Caco-2 (cell line): ENCODE data around the gene ZDHHC11B. TPM values are rescaled to one million over a fixed set of nuclear protein-coding genes. Genes with fewer than 3 reads are reported as not detected.
"Not testable (repeated sequence)": the region's sequence is repeated elsewhere in the genome, so short reads cannot be mapped to it uniquely, and the experiment has no call there.

Experiments used
- BruUV-seq: library from RNA; stranded (reverse); fragments of 400-500 nt; replicated peaks from 2 replicates; lab custom pipeline; 2021; lab: Mats Ljungman, UMichigan
- CTCF ChIA-PET: fragments of 300-600 bp; sonication (Branson Sonifier 250); formaldehyde crosslinking; loops from one replicate; lab custom pipeline; 2022; ENCODE audit warnings: antibody characterized with exemption; lab: Charles Lee
- POLR2A ChIA-PET: fragments of 300-600 bp; sonication (Branson Sonifier 250); formaldehyde crosslinking; loops from one replicate; lab custom pipeline; 2022; ENCODE audit warnings: antibody characterized with exemption; lab: Charles Lee
- DNase-seq, 2 experiments: peaks; one replicate each; pipeline versions ENCODE4 v3.0.0 to v3.0.0-alpha.2; 2020 to 2022
- H3K27me3 ChIP-seq: replicated peaks from 2 replicates; pipeline ENCODE4 v1.6.0; 2011; ENCODE audit warnings: low read length; ENCODE audit not compliant: control insufficient read depth, insufficient read depth
- H3K36me3 ChIP-seq: 2 replicates; pipeline ENCODE4 v1.5.1; 2011; ENCODE audit warnings: low read length; ENCODE audit not compliant: control insufficient read depth, insufficient read depth
- H3K4me1 ChIP-seq: fragments of 250-450 bp; sonication (Bioruptor Pico); 2 replicates; pipeline ENCODE4 v1.5.1; 2020; ENCODE audit warnings: mild to moderate bottlenecking
- H3K4me3 ChIP-seq: 2 replicates; pipeline ENCODE4 v1.5.1; 2011; ENCODE audit warnings: low read depth, mild to moderate bottlenecking, control low read depth, low read length
- H3K9me3 ChIP-seq: fragments of 250-450 bp; sonication (Bioruptor Pico); 2 replicates; pipeline ENCODE4 v1.5.1; 2020; ENCODE audit warnings: mild to moderate bottlenecking, moderate library complexity
- H3K27ac Mint-ChIP-seq: one replicate; pipeline ENCODE4 v1.8.0; 2022; ENCODE audit warnings: mixed read lengths; ENCODE audit not compliant: unreplicated experiment
- H3K27me3 Mint-ChIP-seq: one replicate; pipeline ENCODE4 v1.8.0; 2022; ENCODE audit warnings: mixed read lengths; ENCODE audit not compliant: insufficient read depth, unreplicated experiment
- H3K36me3 Mint-ChIP-seq: one replicate; pipeline ENCODE4 v1.8.0; 2022; ENCODE audit warnings: mild to moderate bottlenecking, mixed read lengths; ENCODE audit not compliant: insufficient read depth, unreplicated experiment
- H3K4me1 Mint-ChIP-seq: one replicate; pipeline ENCODE4 v1.8.0; 2022; ENCODE audit warnings: low read depth, mixed read lengths; ENCODE audit not compliant: unreplicated experiment
- H3K4me3 Mint-ChIP-seq: one replicate; pipeline ENCODE4 v1.8.0; 2022; ENCODE audit warnings: mild to moderate bottlenecking, moderate library complexity, mixed read lengths; ENCODE audit not compliant: unreplicated experiment
- H3K9me3 Mint-ChIP-seq: one replicate; pipeline ENCODE4 v1.8.0; 2022; ENCODE audit warnings: mixed read lengths; ENCODE audit not compliant: unreplicated experiment
- CTCF ChIP-seq, 2 experiments: fragments of 200-600 bp in 1 of 2; IDR thresholded peaks; 1 replicate in 1 of 2; 2 replicates in 1 of 2; pipeline versions ENCODE4 v1.5.1 to v1.8.0; 2011 to 2022; ENCODE audit warnings: antibody characterized with exemption in 1 of 2, control low read depth in 1 of 2, inconsistent platforms in 1 of 2, low read depth in 1 of 2, low read length in 1 of 2, mild to moderate bottlenecking in 1 of 2, moderate library complexity in 1 of 2; ENCODE audit not compliant: insufficient read depth in 1 of 2, severe bottlenecking in 1 of 2, unreplicated experiment in 1 of 2
- intact Hi-C: fragments of 100-400 bp; cut with micrococcal nuclease; formaldehyde crosslinking; loops from one replicate; pipeline ENCODE4 v1.10.0; 2022; ENCODE audit not compliant: unreplicated experiment
- total RNA-seq: library from RNA; stranded (reverse); gene quantifications from 2 replicates; pipeline ENCODE4 v1.2.3, GENCODE V29; 2022

ZDHHC11B gene
- total RNA-seq, 1 experiment from 2014 or later, result 1.00 TPM

GRCh38 chr5:801472-801871 lies 16.9 kb upstream of the ZDHHC11B start:
- Histone ChIP-seq H3K4me3 (no peak overlapping the region), H3K4me1 (no peaks in the 10 kb centered on the region), H3K9me3 (no peaks in the 10 kb centered on the region), H3K36me3 (no peaks in the 10 kb centered on the region), H3K27me3 (no peaks in the 10 kb centered on the region)
- CTCF ChIA-PET, result no interaction called here
- Mint-ChIP-seq H3K36me3 (no peaks in the 10 kb centered on the region), H3K4me1 (no peaks in the 10 kb centered on the region), H3K27ac (no peak overlapping the region), H3K4me3 (no peak overlapping the region), H3K9me3 (peaks cover 25% of the 10 kb centered on the region), H3K27me3 (peaks cover 30% of the 10 kb centered on the region)
- DNase-seq, result no peak
- TF ChIP-seq CTCF (IDR thresholded peaks at IDR 0.05; ENCODE audit: insufficient read depth in 1 of 2, low read depth in 1 of 2, low read length in 1 of 2, severe bottlenecking in 1 of 2, unreplicated experiment in 1 of 2), result no peak
- POLR2A ChIA-PET, result no interaction called here
- intact Hi-C loops, result no loop called here
- no TSS peak for BruUV-seq

- H3K4me3 ChIP-seq, H3K9me3 ChIP-seq, BruUV-seq, H3K36me3 Mint-ChIP-seq, H3K27ac Mint-ChIP-seq, CTCF ChIA-PET, H3K4me1 ChIP-seq, H3K4me1 Mint-ChIP-seq, H3K36me3 ChIP-seq, H3K4me3 Mint-ChIP-seq, POLR2A ChIA-PET, DNase-seq, H3K27me3 ChIP-seq, intact Hi-C loops: not testable (repeated sequence)
- Mint-ChIP-seq H3K9me3 (peaks cover 25% of the 10 kb centered on the region), H3K27me3 (peaks cover 30% of the 10 kb centered on the region)
These were observed 16.5 kb upstream of the ZDHHC11B start for GRCh38 chr5:801055-801454.

GRCh38 chr5:798505-799138 lies 14.1 kb upstream of the ZDHHC11B start:
- POLR2A ChIA-PET, H3K27me3 ChIP-seq, CTCF ChIA-PET, H3K9me3 ChIP-seq, H3K4me1 ChIP-seq, H3K36me3 ChIP-seq, H3K4me1 Mint-ChIP-seq, H3K27ac Mint-ChIP-seq, H3K4me3 Mint-ChIP-seq, H3K4me3 ChIP-seq, H3K36me3 Mint-ChIP-seq, intact Hi-C loops, DNase-seq, BruUV-seq: not testable (repeated sequence)
- Mint-ChIP-seq H3K27me3 (peaks cover 21% of the 10 kb centered on the region), H3K9me3 (peaks cover 22% of the 10 kb centered on the region)

- H3K4me1 ChIP-seq, H3K4me1 Mint-ChIP-seq, intact Hi-C loops, POLR2A ChIA-PET, H3K27ac Mint-ChIP-seq, CTCF ChIA-PET, H3K27me3 ChIP-seq, H3K36me3 ChIP-seq, H3K4me3 Mint-ChIP-seq, H3K9me3 ChIP-seq, H3K36me3 Mint-ChIP-seq, H3K4me3 ChIP-seq, BruUV-seq, DNase-seq: not testable (repeated sequence)
- Mint-ChIP-seq H3K9me3 (peaks cover 16% of the 10 kb centered on the region), H3K27me3 (peaks cover 23% of the 10 kb centered on the region)
These were observed 13.5 kb upstream of the ZDHHC11B start for GRCh38 chr5:797986-798385.

GRCh38 chr5:795873-796272 lies 11.3 kb upstream of the ZDHHC11B start:
- H3K36me3 Mint-ChIP-seq, POLR2A ChIA-PET, CTCF ChIA-PET, H3K27ac Mint-ChIP-seq, H3K4me3 Mint-ChIP-seq, H3K4me1 ChIP-seq, H3K4me3 ChIP-seq, intact Hi-C loops, DNase-seq, BruUV-seq, H3K4me1 Mint-ChIP-seq, H3K9me3 ChIP-seq, H3K27me3 ChIP-seq, H3K9me3 Mint-ChIP-seq, H3K36me3 ChIP-seq: not testable (repeated sequence)
- H3K27me3 Mint-ChIP-seq, result peaks cover 20% of the 10 kb centered on the region

GRCh38 chr5:794948-795347 lies 10.4 kb upstream of the ZDHHC11B start:
- H3K4me3 ChIP-seq, CTCF ChIA-PET, BruUV-seq, H3K4me1 Mint-ChIP-seq, H3K9me3 Mint-ChIP-seq, H3K27ac Mint-ChIP-seq, H3K36me3 ChIP-seq, H3K27me3 ChIP-seq, DNase-seq, H3K9me3 ChIP-seq, intact Hi-C loops, POLR2A ChIA-PET, H3K36me3 Mint-ChIP-seq, H3K4me1 ChIP-seq, H3K4me3 Mint-ChIP-seq: not testable (repeated sequence)
- H3K27me3 Mint-ChIP-seq, result peaks cover 28% of the 10 kb centered on the region
